ENCODE data around the gene LAMP2. TPM values are rescaled to one million over a fixed set of nuclear protein-coding genes. Genes with fewer than 3 reads are reported as not detected.

The LAMP2 gene
- total RNA-seq, 4 donors from 2014 or later: 70.0 to 112 (median 110) TPM

DNA sequence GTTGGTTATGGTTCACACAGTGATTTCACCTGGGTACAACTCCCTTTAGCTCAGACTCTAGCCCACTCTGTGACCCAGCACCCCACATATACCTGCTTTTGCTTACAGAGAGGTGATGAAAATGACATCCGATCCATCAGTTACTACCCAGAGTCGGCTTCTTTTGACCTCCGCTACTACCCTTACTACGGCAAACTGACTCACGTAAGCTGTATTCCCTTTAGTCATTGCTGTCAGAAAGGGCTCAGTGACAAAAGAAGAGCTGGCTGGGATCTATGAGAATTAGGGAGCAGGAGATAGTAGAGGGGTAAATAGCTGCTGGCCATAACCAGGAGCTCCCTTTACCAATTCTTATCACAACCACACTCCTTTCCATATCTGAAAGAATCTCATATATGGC, 90.5 kb downstream of the LAMP2 start:
- DNase-seq: no peak
- no peaks in the 10 kb centered on the region for H3K9me3 ChIP-seq
- H3K36me3 ChIP-seq: no peaks in the 10 kb centered on the region
- peak overlapping the region; percentile 73 to 85 (median 82) for H3K27ac ChIP-seq
- H3K4me3 ChIP-seq: no peak overlapping the region
- peaks cover 4 to 11% of the 10 kb centered on the region in 2 donors for H3K4me1 ChIP-seq
- in situ Hi-C loops (cut with MboI; ENCODE audit: low sequenced_read_pairs in 4 of 4): no loop called here
- intact Hi-C loops (cut with DNase I; ENCODE audit: low total_unique reads): no loop called here
- H3K27me3 ChIP-seq: no peaks in the 10 kb centered on the region
- ATAC-seq: peak in 1 of 2 donors; percentile 62
- no peak for TF ChIP-seq POLR2A (IDR thresholded peaks at IDR 0.05)
- TF ChIP-seq, protein P1, sequence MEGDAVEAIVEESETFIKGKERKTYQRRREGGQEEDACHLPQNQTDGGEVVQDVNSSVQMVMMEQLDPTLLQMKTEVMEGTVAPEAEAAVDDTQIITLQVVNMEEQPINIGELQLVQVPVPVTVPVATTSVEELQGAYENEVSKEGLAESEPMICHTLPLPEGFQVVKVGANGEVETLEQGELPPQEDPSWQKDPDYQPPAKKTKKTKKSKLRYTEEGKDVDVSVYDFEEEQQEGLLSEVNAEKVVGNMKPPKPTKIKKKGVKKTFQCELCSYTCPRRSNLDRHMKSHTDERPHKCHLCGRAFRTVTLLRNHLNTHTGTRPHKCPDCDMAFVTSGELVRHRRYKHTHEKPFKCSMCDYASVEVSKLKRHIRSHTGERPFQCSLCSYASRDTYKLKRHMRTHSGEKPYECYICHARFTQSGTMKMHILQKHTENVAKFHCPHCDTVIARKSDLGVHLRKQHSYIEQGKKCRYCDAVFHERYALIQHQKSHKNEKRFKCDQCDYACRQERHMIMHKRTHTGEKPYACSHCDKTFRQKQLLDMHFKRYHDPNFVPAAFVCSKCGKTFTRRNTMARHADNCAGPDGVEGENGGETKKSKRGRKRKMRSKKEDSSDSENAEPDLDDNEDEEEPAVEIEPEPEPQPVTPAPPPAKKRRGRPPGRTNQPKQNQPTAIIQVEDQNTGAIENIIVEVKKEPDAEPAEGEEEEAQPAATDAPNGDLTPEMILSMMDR (IDR thresholded peaks at IDR 0.05 in 4 of 5, conservative IDR thresholded peaks at IDR 0.05 in 1 of 5): no peak

Other genes starting within 250 kb of the LAMP2 start
- gene ZBTB33, start 218.5 kb downstream of the LAMP2 start, total RNA-seq: 10 to 100 TPM in 2 of 4 donors, 1 to 10 TPM in 2; 9.2 to 12.4 (median 9.8) TPM
- 1 to 10 TPM in 1 of 4 donors, under 1 TPM in 2, not detected in 1; 0.16 to 1.3 (median 0.56) TPM for gene TMEM255A, start 157.8 kb downstream of the LAMP2 start, total RNA-seq
- 10 to 100 TPM in 1 of 4 donors, 1 to 10 TPM in 3; 2.3 to 20.4 (median 4.7) TPM for gene ATP1B4, start 107.2 kb downstream of the LAMP2 start, total RNA-seq
- 10 to 100 TPM; 10.1 to 14.6 (median 11.9) TPM for gene CUL4B, start 91.7 kb upstream of the LAMP2 start, total RNA-seq
- gene MCTS1, start 134.8 kb upstream of the LAMP2 start, total RNA-seq: 10 to 100 TPM; 15.9 to 32.4 (median 26.0) TPM
- 10 to 100 TPM in 3 of 4 donors, 1 to 10 TPM in 1; 6.5 to 13.5 (median 10.2) TPM for gene C1GALT1C1, start 160.8 kb upstream of the LAMP2 start, total RNA-seq